Osteoblast (primary cell): ENCODE results near the gene SNX10. TPM values are rescaled to one million over a fixed set of nuclear protein-coding genes. Genes with fewer than 3 reads are reported as not detected.
A peak's percentile ranks its signal among the peaks of the same experiment; 100 is the strongest.

ENCODE experiments used
- DNase-seq: peaks from one replicate; pipeline ENCODE4 v3.0.0; 2011; ENCODE audit warnings: low spot score, mixed read lengths; ENCODE audit not compliant: insufficient read length; ENCODE audit errors: missing footprints
- H2AFZ ChIP-seq: 2 replicates; pipeline ENCODE4 v1.6.0; 2011; ENCODE audit warnings: mild to moderate bottlenecking, low read length
- H3K27ac ChIP-seq: 2 replicates; pipeline ENCODE4 v1.5.1; 2011; ENCODE audit warnings: mild to moderate bottlenecking, low read depth, low read length, moderate library complexity
- H3K27me3 ChIP-seq: 2 replicates; pipeline ENCODE4 v1.6.0; 2012; ENCODE audit warnings: mild to moderate bottlenecking, control low read depth, inconsistent platforms, low read length, moderate library complexity; ENCODE audit not compliant: insufficient read depth
- H3K36me3 ChIP-seq: 2 replicates; pipeline ENCODE4 v1.5.1; 2011; ENCODE audit warnings: mild to moderate bottlenecking, low read length, control low read depth, moderate library complexity; ENCODE audit not compliant: insufficient read depth
- H3K4me1 ChIP-seq: 2 replicates; pipeline ENCODE4 v1.5.1; 2011; ENCODE audit warnings: mild to moderate bottlenecking, low read length, control low read depth, moderate library complexity; ENCODE audit not compliant: insufficient read depth
- H3K4me2 ChIP-seq: 2 replicates; pipeline ENCODE4 v1.6.0; 2011; ENCODE audit warnings: mild to moderate bottlenecking, low read length; ENCODE audit not compliant: insufficient read depth
- H3K4me3 ChIP-seq: fragments of 200-600 bp; sonication (generic); 3 replicates; pipeline ENCODE4 v1.5.1; 2012; ENCODE audit warnings: mild to moderate bottlenecking, low read length, inconsistent platforms; ENCODE audit not compliant: insufficient read depth
- H3K79me2 ChIP-seq: 2 replicates; pipeline ENCODE4 v1.6.0; 2012; ENCODE audit warnings: mild to moderate bottlenecking, low read length, control low read depth, inconsistent platforms; ENCODE audit not compliant: insufficient read depth
- H3K9me3 ChIP-seq: 2 replicates; pipeline ENCODE4 v1.5.1; 2011; ENCODE audit warnings: low read depth, low read length, control low read depth
- H4K20me1 ChIP-seq: 2 replicates; pipeline ENCODE4 v1.6.0; 2012; ENCODE audit warnings: mild to moderate bottlenecking, low read length, control low read depth; ENCODE audit not compliant: insufficient read depth
- CTCF ChIP-seq: IDR thresholded peaks from 2 replicates; pipeline ENCODE4 v1.5.1; 2011; ENCODE audit warnings: mild to moderate bottlenecking, low read depth, low read length, moderate library complexity; ENCODE audit errors: extremely low read depth
- total RNA-seq: library from RNA; depleted of rRNA; stranded (reverse); fragments of >200 nt; gene quantifications from 2 replicates; pipeline ENCODE4 v1.2.3, GENCODE V29; 2012

Gene SNX10
- total RNA-seq, 1 donor: 0.72 TPM

- Histone ChIP-seq H3K4me2 (peak overlapping the region; percentile 57), H3K27ac (no peak overlapping the region), H3K4me1 (no peaks in the 10 kb centered on the region), H2AFZ (no peak overlapping the region), H3K9me3 (no peaks in the 10 kb centered on the region), H3K4me3 (peak overlapping the region; percentile 57), H4K20me1 (no peaks in the 10 kb centered on the region), H3K27me3 (peaks cover 6% of the 10 kb centered on the region), H3K79me2 (no peaks in the 10 kb centered on the region), H3K36me3 (no peaks in the 10 kb centered on the region)
- peak; percentile 59 for DNase-seq
- TF ChIP-seq CTCF: no peak
Measured at GRCh38 chr7:26291251-26291650, 411 bp upstream of the SNX10 start.

GRCh38 chr7:26292768-26293560 is 1.3 kb downstream of the SNX10 start:
- Histone ChIP-seq H3K4me1 (no peaks in the 10 kb centered on the region), H4K20me1 (no peaks in the 10 kb centered on the region), H2AFZ (no peak overlapping the region), H3K79me2 (no peaks in the 10 kb centered on the region), H3K27me3 (peaks cover 6% of the 10 kb centered on the region), H3K4me3 (no peak overlapping the region), H3K4me2 (no peak overlapping the region), H3K27ac (no peak overlapping the region), H3K9me3 (no peaks in the 10 kb centered on the region), H3K36me3 (no peaks in the 10 kb centered on the region)
- no peak for DNase-seq
- TF ChIP-seq CTCF: no peak

GRCh38 chr7:26293569-26294308 is 2.1 kb downstream of the SNX10 start:
- TF ChIP-seq CTCF: no peak
- Histone ChIP-seq H2AFZ (no peak overlapping the region), H3K36me3 (no peaks in the 10 kb centered on the region)

GRCh38 chr7:26295015-26295414 is 3.4 kb downstream of the SNX10 start:
- no peaks in the 10 kb centered on the region for H3K36me3 ChIP-seq
- H3K9me3 ChIP-seq: no peaks in the 10 kb centered on the region
- no peak overlapping the region for H2AFZ ChIP-seq
- no peak overlapping the region for H3K4me2 ChIP-seq
- TF ChIP-seq CTCF: no peak
- peaks cover 6% of the 10 kb centered on the region for H3K27me3 ChIP-seq
- H3K27ac ChIP-seq: no peak overlapping the region
- H3K4me1 ChIP-seq: no peaks in the 10 kb centered on the region
- no peaks in the 10 kb centered on the region for H3K79me2 ChIP-seq
- H3K4me3 ChIP-seq: no peak overlapping the region
- no peak for DNase-seq
- H4K20me1 ChIP-seq: no peaks in the 10 kb centered on the region

More at GRCh38 chr7:26293569-26294308, 2.1 kb downstream of the SNX10 start:
- Histone ChIP-seq H3K79me2 (no peaks in the 10 kb centered on the region), H3K4me3 (no peak overlapping the region), H3K27me3 (peaks cover 6% of the 10 kb centered on the region), H3K4me2 (no peak overlapping the region), H3K9me3 (no peaks in the 10 kb centered on the region), H3K4me1 (no peaks in the 10 kb centered on the region), H4K20me1 (no peaks in the 10 kb centered on the region), H3K27ac (no peak overlapping the region)
- no peak for DNase-seq
